ENCODE data around the gene ANKRD52.
"Not testable (repeated sequence)": the region's sequence is repeated elsewhere in the genome, so short reads cannot be mapped to it uniquely, and the experiment has no call there.

ANKRD52 gene

DNA sequence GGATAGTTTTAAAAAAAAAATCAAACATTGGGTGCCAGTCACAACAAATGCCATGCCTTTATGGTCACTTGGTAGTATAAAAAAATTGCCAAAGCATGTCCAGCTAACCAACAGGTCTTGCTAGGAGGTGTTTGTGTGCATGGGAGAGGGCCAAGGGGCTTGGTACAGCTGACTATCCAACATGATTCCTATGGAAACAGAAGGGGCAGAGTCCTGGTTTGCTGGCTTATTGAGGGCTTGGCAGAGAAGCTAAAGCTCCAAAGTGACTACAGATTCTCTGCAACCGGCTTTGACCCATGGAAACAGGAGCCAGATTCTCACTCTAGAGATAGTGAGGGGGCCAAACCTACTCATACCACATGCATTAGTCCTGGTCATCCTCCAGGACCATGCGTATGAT lies 14.3 kb upstream of the ANKRD52 start:
- DNase-seq (ENCODE audit: low read depth) = not testable (repeated sequence)

DNA sequence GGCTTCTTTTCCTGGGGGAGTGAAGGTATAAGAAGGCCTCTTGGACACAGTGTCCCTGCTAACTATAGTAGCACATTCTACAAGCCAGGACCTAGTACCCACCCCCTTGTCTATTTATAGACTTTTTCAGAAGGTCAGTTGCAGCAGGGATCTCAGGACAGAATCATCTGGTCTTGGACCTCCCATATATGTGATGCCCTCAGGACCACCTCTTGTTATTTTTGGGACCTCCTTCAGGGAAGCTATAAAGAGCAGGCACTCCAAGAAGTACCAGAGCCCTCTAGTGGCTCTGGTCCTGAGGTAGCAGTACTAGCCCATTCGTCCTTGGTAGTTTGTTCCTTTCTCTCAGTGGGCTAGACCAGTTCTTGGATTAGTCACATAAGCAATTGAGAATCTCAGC lies 12.8 kb upstream of the ANKRD52 start:
- DNase-seq (ENCODE audit: low read depth) = no peak

DNA sequence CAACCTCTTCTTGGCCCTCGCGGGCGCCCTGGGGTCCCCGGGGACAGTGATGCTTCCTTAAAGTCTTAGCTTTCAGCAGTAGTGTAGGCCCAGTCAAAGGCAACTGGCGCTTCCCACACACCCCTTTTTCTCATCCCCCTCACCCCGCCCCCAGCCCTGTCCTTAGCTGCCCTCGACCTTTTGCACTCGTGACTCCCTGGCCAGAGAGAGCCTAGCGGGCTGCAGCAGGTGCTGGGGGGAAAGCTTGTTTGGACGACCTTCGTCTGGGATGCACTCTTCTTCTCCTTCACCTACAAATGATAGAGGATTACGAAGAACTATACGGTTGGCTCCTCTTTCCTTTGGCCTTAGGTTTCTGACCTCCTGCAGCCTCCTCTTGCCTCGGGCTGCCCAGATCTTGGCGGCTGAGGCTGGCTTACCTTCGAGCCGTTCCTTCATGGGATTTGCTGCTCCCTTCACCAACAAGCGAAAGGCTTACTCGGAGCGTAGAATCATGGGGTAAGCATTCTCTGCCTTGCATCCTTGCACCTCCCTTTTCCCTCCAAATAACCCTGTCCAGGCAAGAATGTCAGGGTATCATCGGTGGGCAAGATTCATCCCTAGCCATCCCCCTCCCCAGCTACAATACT lies 9.4 kb upstream of the ANKRD52 start:
- no peak for DNase-seq (ENCODE audit: low read depth)

DNA sequence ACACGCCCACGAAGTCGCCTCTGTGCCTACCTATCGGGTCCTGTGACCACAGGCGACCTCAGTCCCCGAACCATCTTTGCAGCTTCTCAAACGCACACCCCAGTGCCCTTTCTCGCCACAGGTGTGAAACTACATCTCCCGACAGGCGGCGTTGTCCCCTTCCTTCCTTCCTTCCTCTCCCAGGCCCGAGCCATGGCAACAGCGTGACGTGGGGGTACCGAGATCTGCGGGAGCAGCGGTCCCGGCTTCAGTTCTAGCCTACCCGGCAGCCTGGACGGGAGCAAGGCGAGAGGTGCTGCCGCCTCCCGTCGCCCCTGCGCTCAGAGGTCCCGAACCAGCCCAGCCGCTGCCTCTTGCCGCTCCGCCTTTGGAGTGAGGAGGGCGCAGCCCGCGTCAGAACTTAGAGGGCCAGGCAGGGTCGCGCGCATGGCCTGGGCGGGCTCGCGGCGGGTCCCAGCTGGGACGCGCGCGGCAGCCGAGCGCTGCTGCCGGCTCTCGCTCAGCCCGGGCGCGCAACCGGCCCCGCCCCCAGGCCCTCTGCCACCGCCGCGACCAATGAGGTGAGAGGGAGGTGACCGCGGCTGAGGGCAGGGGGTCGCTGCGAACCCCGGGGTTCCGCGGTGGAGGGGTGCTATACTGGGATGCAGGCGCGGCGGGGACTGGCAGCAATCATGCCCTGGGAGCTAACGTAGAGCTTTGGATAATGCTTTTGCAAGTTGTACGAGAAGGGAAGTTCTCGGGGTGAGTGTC lies 8.7 kb upstream of the ANKRD52 start, which contains the start of gene COQ10A:
Gene COQ10A, plus strand, starts transcription at position 250 of the 750 bp plus-strand sequence. Its CDS starts 177 bp downstream, at position 427.
- peak; percentile 89 for DNase-seq (ENCODE audit: low read depth)

DNA sequence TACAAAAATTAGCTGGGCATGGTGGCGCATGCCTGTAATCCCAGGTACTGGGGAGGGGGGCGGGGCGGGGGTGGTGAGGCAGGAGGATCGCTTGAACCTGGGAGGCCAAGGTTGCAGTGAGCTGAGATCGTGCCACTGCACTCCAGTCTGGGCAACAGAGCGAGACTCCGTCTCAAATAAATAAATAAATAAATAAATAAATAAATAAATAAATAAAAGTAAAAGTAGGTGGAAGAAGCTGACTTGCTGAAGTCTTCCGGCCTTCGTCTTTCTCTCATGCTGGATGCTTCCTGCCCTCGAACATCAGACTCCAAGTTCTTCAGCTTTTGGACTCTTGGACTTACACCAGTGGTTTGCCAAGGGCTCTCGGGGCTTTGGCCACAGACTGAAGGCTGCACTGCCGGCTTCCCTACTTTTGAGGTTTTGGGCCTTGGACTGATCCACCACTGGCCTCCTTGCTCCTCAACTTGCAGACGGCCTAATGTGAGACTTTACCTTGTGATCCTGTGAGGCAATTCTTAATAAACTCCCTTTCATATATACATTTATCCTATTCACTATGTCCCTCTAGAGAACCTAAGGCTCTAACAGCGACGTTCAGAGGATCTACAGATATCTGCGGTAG lies 8.0 kb upstream of the ANKRD52 start:
- DNase-seq (ENCODE audit: low read depth) = not testable (repeated sequence)

DNA sequence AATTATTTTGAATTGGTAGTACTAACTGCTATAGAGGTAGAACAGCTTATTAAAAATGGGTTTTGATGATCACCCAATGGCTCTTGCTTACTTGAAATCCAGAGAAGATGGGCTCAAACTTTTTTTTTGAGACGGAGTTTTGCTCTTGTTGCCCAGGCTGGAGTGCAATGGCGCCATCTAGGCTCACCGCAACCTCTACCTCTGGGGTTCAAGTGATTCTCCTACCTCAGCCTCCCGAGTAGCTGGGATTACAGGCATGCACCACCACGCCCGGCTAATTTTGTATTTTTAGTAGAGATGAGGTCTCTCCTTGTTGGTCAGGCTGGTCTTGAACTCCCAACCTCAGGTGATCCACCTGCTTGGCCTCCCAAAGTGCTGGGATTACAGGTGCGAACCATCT lies 4.8 kb upstream of the ANKRD52 start:
- not testable (repeated sequence) for DNase-seq (ENCODE audit: low read depth)

DNA sequence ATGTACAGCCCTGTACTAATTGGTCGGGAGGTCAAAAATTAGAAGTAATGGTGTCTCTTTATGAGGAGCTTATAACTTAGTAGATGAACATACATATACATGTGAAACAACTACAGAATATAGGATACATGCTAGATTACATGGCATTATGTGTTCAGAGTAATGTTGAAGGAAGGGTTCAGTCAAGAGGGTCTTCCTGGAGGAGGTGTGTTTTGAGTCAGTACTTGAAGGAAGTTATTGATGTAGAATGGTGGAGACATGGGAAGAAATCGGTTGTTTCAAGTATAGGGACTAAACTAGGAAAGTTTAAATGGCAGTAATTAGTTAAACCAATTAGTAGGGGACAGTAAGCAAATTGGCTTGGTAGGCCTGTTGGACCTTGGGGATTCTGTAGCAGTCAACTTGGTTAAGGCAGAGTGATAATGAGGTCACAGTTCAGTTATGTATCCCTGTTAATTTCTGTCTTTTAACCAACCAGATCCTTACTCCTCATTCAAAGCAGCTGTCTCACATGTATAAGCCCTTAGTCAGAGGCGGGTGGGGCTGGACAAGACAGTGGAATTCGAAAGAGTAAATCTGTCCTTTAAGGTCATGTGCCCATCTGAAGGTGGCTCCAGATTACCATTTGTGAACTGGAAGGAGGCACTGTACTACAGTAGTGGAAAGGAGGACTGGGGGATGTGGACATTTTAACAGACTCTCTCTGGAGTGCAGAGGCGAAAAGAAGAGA lies 3.5 kb upstream of the ANKRD52 start:
- no peak for DNase-seq (ENCODE audit: low read depth)

DNA sequence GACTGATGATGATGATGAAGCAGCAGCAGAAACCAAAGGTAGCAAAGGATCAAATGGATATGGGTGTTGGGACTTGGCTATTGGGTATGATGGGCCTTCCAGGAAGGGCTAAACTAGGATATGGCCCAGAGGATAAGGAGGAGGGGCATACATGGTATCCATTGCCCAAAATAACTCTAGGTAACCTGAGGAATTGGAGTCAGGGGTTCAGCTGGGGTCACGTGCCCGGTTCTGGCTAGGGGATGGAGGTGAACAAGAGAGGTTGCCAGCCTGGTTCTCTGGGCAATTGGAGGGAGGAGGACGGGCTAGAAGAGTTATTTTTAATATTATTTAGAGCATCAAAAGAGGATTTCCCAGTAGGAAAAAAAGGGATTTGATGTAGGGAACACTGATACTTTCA lies 2.7 kb upstream of the ANKRD52 start:
- DNase-seq (ENCODE audit: low read depth) = no peak

DNA sequence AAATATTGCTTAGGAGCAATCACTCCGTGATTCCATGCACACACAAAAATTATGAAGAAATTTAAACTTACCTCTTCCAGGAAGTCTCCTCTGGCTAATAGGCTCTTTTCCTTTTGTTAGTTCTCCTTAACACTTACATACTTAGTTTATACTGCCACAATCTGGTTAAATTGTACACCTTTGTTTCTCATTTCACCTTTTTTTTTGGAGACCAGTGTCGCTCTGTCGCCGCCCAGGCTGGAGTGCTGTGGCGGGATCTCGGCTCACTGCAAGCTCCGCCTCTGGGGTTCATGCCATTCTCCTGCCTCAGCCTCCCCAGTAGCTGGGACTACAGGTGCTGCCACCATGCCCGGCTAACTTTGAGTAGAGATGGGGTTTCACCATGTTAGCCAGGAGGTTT lies 2.2 kb upstream of the ANKRD52 start:
- DNase-seq (ENCODE audit: low read depth) = no peak

DNA sequence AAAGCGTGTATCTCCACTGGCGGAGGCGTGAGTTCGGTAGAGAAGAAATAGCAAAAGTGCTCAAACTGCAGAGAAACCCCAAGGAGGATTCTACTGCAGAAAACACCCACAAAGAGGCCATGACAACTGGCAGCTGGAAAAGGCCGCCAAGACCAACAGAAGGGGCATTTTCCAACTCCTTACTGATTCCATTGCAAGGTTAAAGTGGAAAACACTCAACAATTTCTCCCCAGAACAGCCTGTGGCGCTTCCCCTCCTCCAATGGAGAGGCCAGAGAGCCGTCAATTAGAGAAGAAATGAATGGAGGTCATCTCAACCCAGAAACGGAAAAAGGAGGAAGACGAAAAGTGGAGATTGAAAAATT lies 618 bp upstream of the ANKRD52 start:
- no peak for DNase-seq (ENCODE audit: low read depth)

DNA sequence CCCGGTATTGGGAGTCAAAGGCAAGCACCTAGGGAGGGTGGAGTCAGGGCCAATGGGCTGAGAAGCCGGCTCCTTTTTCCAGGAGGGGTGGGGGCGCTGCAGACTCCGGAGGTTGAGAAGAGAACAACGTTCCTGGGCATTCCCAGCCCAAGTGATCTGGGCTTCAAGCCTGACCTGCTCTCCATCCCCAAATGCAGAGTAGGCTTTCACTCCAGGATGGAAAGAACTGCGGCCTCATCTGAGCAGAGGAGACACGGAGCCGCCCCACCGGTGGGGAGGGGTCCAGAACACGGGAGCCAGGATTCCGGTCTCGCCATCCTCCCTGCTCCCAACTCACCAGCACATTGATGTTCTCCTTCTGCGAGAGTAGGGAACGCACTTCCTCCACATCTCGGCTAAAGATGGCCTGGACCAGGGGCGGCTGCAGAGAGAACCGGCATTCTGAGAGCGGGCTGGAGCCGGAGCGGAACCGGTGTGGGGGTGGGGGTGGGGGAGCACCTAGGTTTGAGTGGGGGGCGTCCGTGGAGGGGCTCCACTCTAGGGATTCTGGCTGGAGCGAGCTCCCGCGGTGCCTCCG lies 605 bp downstream of the ANKRD52 start:
- no peak for DNase-seq (ENCODE audit: low read depth)

DNA sequence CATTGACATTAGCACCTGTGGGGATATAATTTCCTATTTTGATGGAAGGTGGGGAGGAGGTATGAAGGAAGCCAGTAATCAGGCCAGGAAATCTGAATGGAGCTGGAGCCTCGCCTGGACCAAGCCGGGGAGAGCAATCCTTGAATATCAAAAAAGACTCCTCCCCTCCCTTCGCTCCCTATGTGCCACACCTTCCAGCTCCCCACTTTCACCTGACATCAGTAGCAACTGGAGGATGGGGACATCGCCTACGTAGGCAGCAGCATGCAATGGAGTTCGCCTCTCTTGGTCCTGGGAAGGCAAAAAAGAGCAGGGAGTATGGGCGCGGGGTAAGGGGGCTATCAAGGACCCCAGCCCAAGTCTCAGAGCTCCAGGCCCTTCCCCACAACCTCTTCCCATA lies 1.1 kb downstream of the ANKRD52 start:
- no peak for DNase-seq (ENCODE audit: low read depth)

DNA sequence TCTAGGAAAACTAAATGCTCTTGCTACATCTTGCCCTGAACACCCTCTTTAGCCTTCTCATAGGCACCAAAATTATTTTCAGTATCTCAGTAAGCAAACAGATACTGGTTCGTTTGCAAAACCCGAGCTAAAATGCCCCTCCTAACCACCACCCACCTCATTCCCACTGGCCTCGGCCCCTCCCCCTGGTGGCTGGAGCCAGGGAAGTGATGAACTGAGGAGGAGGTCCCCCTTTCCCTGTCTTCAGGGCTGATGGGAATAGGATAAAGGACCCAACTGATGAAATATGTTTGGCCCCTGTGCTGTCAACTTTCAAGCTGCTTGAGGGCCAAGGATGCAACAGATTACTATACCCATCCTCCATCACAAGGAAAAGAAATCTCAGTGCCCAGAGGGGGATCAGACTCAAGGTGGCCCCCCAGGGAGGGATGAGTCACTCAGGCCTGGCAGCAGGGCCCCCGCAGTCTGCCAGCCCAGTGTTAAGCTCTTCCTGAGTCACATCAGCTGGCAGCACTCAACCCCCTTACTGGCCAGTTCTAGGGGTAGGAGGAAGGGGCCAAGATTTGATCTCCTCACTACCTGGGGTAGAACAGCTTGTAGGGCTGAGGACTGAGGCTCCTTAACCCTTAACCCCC lies 1.7 kb downstream of the ANKRD52 start:
- DNase-seq (ENCODE audit: low read depth) = no peak

DNA sequence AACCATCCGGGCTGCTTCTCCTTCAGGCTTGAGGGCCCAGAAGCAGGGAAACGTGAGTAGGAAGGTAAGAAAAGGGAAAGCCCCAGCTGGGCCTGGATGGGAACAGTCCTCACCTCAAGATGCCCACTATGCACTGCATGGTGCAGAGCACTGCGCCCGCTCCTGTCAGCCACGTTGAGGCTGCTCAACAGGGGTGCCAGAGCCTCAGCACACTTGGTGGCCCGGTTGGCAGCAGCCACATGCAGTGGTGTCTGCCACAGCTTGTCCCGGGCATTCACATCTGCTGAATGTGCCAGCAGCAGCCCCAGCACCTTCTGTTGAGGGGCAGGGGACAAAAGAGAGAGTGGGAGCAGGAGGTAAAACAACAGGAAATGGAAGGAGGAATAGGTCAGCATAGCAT lies 2.5 kb downstream of the ANKRD52 start:
- no peak for DNase-seq (ENCODE audit: low read depth)

DNA sequence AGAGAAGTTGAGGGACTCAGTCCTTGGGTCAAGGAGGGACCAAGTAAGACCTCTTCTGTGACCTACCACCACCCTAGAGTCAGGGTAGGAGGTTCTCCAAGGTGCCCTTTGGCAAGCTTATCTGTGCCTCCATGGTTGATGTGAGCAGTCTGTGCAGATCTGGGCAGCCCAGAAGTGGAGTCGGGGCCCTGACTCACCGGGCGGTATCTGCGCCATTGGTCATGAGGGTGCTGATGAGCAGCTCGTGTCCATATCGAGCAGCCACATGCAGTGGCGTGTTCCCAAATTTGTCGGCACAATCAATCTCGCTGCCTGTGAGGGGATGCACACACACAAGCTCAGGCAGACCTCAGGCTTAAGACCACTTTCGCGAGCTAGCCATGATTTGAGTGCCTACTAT lies 5.1 kb downstream of the ANKRD52 start:
- DNase-seq (ENCODE audit: low read depth) = no peak

DNA sequence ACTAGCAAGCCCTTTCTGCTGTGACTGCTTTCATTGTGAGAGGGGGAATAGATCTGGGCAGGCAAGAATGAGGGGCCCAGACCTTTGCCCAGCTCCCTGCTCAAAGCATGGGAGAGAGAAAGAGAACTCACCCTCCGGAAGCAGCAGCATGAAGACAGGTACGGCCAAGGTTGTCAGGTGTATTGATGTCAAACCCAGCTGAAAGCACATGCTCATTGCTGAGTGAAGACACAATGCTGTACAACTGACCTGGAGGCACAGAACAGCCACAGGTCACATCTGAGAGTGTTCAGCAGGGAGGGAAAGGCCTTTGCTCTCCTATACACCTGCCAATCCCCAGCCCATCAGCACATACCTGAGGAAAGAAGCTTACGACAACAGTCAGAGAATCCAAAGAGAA lies 5.5 kb downstream of the ANKRD52 start:
- DNase-seq (ENCODE audit: low read depth) = no peak

DNA sequence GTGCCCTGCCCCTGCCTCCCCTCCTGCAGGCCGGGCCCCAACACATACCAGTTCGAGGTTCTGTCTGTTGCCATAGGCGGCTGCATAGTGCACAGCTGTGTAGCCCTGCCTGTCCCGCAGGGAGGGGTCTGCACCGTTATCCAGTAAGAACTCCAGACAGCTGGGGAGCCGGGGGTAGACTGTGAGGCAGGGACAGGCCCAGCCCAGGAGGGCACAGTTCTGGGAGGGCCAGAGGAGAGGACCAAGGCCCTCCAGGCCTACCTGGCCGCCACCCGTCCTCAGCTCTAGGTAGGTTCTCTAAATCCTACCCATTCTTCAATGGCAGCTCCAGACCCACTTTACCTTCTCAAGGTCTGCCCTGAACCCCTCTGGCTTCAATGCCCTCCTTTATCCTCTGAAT lies 9.5 kb downstream of the ANKRD52 start:
- DNase-seq (ENCODE audit: low read depth) = no peak

DNA sequence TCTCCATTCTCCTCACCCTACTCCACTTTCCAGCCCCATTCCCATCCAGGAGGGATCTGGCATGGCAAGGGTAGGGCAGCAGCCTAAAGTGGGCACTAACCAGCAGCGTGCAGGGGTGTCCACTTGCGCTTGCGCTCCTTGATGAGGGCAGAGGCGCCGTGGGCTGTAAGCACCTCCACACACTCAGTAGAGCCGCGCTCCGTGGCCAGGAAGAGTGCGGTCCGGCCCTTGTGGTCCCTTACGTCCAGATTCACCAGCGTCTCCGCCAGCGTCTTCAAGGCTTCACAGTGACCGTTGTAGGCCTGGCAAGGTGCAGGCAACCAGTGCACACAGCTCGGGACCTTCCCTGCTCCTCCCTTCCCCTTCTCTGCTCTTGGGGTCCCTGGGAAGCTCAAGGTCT lies 10.3 kb downstream of the ANKRD52 start:
- no peak for DNase-seq (ENCODE audit: low read depth)

DNA sequence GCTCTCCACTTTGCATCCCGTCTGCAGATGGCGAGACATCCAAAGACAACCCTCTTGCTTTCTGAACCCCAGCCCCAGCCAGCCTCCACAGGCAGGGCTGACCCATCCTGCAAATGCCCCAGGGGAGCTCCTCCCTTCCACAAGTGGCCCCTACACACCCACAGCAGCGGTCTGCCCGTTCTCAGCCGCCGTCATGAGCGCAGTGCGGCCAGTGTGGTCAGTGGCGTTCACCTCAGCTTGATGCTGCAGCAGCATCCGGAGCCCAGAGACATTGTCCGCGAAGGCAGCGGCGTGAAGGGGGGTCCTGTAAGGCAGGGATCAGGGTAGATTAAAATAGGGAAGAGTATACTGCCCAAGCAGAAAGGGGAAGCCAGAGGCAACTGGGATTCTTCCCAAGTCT lies 13.7 kb downstream of the ANKRD52 start:
- DNase-seq (ENCODE audit: low read depth) = no peak

DNA sequence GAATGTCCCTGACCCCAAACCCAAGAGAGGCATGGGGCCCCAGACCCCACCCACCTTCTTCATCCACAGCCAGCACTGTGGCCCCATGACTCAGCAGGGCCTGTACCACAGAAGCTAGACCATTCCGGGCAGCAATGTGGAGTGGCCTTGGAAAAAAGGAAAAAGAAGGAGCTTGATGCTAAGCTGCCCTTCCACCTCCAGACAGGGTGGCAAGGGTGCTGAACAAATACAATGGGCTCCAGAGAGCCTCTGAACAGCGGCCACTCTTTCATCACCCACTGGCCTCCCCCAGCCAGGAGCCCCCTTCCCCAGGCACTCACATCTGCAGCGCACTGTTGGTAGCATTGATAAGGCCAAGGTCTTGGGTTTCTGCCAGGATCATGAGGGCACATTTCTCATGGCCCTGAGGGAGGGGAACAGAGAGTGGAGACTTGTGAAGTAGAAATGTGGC lies 14.4 kb downstream of the ANKRD52 start:
- no peak for DNase-seq (ENCODE audit: low read depth)

DNA sequence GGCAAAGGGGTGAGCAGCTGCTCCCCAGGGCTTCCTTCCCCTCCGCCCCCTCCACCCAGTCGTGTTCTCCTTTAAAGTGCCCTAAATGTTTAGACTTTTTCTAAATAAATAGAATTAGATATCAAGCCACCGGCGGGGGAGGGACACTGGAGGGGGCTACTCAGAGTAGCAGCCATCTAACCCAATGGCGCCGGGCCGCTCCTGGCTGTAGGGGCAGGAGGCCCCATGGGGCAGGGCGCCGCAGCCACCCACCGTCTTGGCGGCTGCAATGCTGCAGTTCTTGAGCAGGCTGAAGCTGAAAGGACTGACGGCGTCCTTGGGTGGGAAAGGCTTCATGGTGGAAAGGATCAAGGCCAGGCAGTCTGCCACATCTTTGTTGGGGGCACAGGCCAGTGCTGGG lies 15.2 kb downstream of the ANKRD52 start:
- no peak for DNase-seq (ENCODE audit: low read depth)
